ENCODE measurements around the gene DNAH6.

The DNAH6 gene

DNA sequence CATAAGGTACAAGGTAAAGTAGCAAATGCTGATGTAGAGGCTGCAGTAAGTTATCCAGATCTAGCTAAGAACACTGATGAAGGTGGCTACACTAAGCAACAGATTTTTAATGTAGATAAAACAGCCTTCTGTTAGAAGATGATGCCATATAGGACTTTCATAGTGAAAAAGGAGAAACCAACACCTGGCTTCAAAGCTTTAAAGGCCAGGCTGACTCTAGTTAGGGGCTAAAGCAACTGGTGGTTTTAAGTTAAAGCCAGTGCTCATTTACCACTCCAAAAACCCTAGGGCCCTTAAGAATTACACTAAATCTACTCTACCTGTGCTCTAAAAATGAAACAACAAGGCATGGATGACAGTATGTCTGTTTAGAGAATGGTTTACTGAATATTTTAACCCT lies 131.0 kb downstream of the DNAH6 start:
- DNase-seq (ENCODE audit: low read depth) = no peak
- TF ChIP-seq, protein P1, sequence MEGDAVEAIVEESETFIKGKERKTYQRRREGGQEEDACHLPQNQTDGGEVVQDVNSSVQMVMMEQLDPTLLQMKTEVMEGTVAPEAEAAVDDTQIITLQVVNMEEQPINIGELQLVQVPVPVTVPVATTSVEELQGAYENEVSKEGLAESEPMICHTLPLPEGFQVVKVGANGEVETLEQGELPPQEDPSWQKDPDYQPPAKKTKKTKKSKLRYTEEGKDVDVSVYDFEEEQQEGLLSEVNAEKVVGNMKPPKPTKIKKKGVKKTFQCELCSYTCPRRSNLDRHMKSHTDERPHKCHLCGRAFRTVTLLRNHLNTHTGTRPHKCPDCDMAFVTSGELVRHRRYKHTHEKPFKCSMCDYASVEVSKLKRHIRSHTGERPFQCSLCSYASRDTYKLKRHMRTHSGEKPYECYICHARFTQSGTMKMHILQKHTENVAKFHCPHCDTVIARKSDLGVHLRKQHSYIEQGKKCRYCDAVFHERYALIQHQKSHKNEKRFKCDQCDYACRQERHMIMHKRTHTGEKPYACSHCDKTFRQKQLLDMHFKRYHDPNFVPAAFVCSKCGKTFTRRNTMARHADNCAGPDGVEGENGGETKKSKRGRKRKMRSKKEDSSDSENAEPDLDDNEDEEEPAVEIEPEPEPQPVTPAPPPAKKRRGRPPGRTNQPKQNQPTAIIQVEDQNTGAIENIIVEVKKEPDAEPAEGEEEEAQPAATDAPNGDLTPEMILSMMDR (IDR thresholded peaks at IDR 0.05; ENCODE audit: low read depth, low read length) = no peak
- TF ChIP-seq MYC (IDR thresholded peaks at IDR 0.05; ENCODE audit: low read depth, low read length) = no peak
- no peak for TF ChIP-seq POLR2A (IDR thresholded peaks at IDR 0.05; ENCODE audit: extremely low read depth, insufficient read length)
- TF ChIP-seq, protein P2, sequence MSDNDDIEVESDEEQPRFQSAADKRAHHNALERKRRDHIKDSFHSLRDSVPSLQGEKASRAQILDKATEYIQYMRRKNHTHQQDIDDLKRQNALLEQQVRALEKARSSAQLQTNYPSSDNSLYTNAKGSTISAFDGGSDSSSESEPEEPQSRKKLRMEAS (IDR thresholded peaks at IDR 0.05; ENCODE audit: low read depth, low read length) = no peak
- H3K4me3 ChIP-seq (ENCODE audit: low read depth, low read length) = no peak overlapping the region

DNA sequence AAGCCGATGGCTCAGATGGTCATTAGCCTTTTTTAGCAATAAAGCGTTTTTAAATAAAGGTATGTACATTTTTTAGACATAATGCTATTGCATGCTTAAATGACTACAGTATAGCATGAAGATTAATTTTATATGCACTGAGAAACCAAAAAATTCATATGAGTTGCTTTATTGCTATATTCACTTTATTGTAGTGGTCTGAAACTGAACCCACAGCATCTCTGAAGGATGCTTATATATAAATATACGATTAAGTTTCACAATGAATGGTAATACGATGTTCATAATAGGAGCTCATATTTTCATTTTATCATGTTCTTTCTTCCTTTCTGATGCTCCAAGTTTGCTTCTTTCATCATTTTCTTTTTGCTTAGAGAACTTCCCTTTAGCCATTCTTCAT lies 132.8 kb downstream of the DNAH6 start:
- no peak for TF ChIP-seq MYC (IDR thresholded peaks at IDR 0.05; ENCODE audit: low read depth, low read length)
- TF ChIP-seq, protein P1 (IDR thresholded peaks at IDR 0.05; ENCODE audit: low read depth, low read length) = no peak
- TF ChIP-seq POLR2A (IDR thresholded peaks at IDR 0.05; ENCODE audit: extremely low read depth, insufficient read length) = no peak
- TF ChIP-seq, protein P2 (IDR thresholded peaks at IDR 0.05; ENCODE audit: low read depth, low read length) = no peak
- DNase-seq (ENCODE audit: low read depth) = no peak
- no peak overlapping the region for H3K4me3 ChIP-seq (ENCODE audit: low read depth, low read length)

DNA sequence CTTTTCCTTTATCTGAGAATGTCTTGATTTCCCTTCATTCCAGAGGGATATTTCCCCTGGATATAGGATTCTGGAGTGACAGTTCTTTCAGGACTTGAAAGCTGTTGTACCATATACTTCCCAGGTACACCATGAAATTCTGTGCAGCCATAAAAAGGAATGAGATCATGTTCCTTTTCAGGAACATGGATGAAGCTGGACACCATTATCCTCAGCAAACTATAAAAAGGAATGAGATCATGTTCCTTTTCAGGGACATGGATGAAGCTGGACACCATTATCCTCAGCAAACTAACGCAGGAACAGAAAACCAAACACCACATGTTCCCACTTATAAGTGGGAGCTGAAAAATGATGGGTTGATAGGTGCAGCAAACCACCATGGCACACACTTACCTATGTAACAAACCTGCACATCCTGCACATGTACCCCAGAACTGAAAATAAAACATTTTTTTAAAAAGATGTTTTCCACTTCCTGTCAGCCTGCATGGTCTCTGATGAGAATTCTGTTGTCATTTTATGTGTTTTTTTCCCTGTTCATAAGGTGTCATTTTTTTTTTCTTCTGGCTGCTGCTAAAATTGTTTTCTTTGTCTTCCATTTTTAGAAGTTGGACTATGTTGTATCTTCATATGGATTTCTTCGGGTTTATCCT lies 133.3 kb downstream of the DNAH6 start:
- no peak for DNase-seq (ENCODE audit: low read depth)
- H3K4me3 ChIP-seq (ENCODE audit: low read depth, low read length) = no peak overlapping the region
- TF ChIP-seq POLR2A (IDR thresholded peaks at IDR 0.05; ENCODE audit: extremely low read depth, insufficient read length) = no peak
- no peak for TF ChIP-seq MYC (IDR thresholded peaks at IDR 0.05; ENCODE audit: low read depth, low read length)
- TF ChIP-seq, protein P1 (IDR thresholded peaks at IDR 0.05; ENCODE audit: low read depth, low read length) = no peak
- TF ChIP-seq, protein P2 (IDR thresholded peaks at IDR 0.05; ENCODE audit: low read depth, low read length) = no peak

DNA sequence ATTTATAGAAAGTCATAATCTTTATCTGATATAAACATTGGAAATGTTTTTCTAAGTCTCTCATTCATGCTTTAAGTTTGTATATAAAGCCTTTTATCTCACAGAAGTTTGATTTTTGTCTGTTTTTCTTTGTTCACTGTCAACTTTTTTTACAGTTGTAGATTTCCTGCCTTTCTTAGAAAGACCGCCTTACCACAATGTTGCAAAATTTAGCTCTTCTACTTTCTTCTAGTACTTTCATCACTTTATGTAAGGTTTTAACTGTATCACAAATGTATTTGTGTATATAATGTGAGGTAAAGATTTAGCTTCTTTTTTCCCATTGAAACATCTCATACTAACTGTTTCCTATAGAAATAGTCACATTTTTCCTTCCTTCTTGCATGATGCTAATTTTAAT lies 136.1 kb downstream of the DNAH6 start:
- TF ChIP-seq, protein P1 (IDR thresholded peaks at IDR 0.05; ENCODE audit: low read depth, low read length) = no peak
- TF ChIP-seq, protein P2 (IDR thresholded peaks at IDR 0.05; ENCODE audit: low read depth, low read length) = no peak
- TF ChIP-seq MYC (IDR thresholded peaks at IDR 0.05; ENCODE audit: low read depth, low read length) (no peak), POLR2A (IDR thresholded peaks at IDR 0.05; ENCODE audit: extremely low read depth, insufficient read length) (no peak)
- no peak for DNase-seq (ENCODE audit: low read depth)
- H3K4me3 ChIP-seq (ENCODE audit: low read depth, low read length) = no peak overlapping the region

DNA sequence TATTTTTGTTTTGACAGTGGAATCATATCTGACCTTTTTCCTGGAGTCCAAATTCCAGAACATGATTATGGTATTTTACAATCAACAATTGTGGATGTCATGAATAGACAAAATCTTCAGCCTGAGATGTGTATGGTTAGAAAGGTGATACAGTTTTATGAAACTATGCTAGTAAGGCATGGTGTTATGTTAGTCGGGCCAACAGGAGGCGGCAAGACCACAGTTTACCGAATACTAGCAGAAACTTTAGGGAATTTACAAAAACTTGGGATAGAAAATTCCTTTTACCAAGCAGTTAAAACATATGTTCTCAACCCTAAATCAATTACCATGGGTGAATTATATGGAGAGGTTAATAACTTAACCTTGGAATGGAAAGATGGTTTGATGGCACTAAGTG lies 137.0 kb downstream of the DNAH6 start:
- DNase-seq (ENCODE audit: low read depth) = no peak
- H3K4me3 ChIP-seq (ENCODE audit: low read depth, low read length) = no peak overlapping the region
- TF ChIP-seq POLR2A (IDR thresholded peaks at IDR 0.05; ENCODE audit: extremely low read depth, insufficient read length) = no peak
- TF ChIP-seq, protein P2 (IDR thresholded peaks at IDR 0.05; ENCODE audit: low read depth, low read length) = no peak
- no peak for TF ChIP-seq MYC (IDR thresholded peaks at IDR 0.05; ENCODE audit: low read depth, low read length)
- TF ChIP-seq, protein P1 (IDR thresholded peaks at IDR 0.05; ENCODE audit: low read depth, low read length) = no peak

Measured in NB4 (cell line).